IMR-90 (cell line): Measurements from ENCODE around the gene EDDM13. TPM values are rescaled to one million over a fixed set of nuclear protein-coding genes. Genes with fewer than 3 reads are reported as not detected.

ENCODE experiments used
- ATAC-seq: fragments of 200-7000 bp; cut with Tn5 transposase; 2 replicates; pipeline ENCODE4 v1.9.1; 2020; ENCODE audit warnings: low read depth, mild to moderate bottlenecking, moderate library complexity
- BruUV-seq: library from RNA; stranded (reverse); fragments of 400-500 nt; replicated peaks from 2 replicates; lab custom pipeline; 2021; lab: Mats Ljungman, UMichigan
- CTCF ChIA-PET: fragments of 300-600 bp; formaldehyde crosslinking; extraction: SDS; loops from one replicate; lab custom pipeline; 2021; ENCODE audit warnings: antibody characterized with exemption; lab: Yijun Ruan, JAX
- POLR2A ChIA-PET: fragments of 300-600 bp; sonication (Branson Sonifier 250); formaldehyde crosslinking; loops from one replicate; lab custom pipeline; 2022; ENCODE audit warnings: antibody characterized with exemption; ENCODE audit not compliant: unreplicated experiment; lab: Charles Lee
- DNase-seq: peaks from one replicate; pipeline ENCODE4 v3.0.0; 2013
- H2AFZ ChIP-seq: replicated peaks from 2 replicates; pipeline ENCODE3; 2013; ENCODE audit warnings: low read length, mild to moderate bottlenecking; ENCODE audit not compliant: poor library complexity
- H2AK5ac ChIP-seq: 2 replicates; pipeline ENCODE4 v1.6.1; 2013; ENCODE audit warnings: low read depth, low read length, inconsistent platforms
- H2AK9ac ChIP-seq: replicated peaks from 2 replicates; pipeline ENCODE3; 2013; ENCODE audit warnings: mild to moderate bottlenecking, low read depth, low read length, moderate library complexity; ENCODE audit not compliant: poor library complexity
- H2BK120ac ChIP-seq: 2 replicates; pipeline ENCODE4 v1.6.1; 2013; ENCODE audit warnings: low read depth, low read length, inconsistent platforms
- H2BK15ac ChIP-seq: 3 replicates; pipeline ENCODE4 v1.6.1; 2013; ENCODE audit warnings: low read depth, low read length, inconsistent platforms
- H2BK20ac ChIP-seq: 2 replicates; pipeline ENCODE4 v1.6.1; 2013; ENCODE audit warnings: low read depth, mild to moderate bottlenecking, inconsistent platforms, low read length, moderate library complexity
- H2BK5ac ChIP-seq: 2 replicates; pipeline ENCODE4 v1.6.1; 2013; ENCODE audit warnings: mild to moderate bottlenecking, low read depth, low read length, inconsistent platforms; ENCODE audit not compliant: poor library complexity, severe bottlenecking
- H3K14ac ChIP-seq: replicated peaks from 2 replicates; pipeline ENCODE4 v1.6.1; 2013; ENCODE audit warnings: low read depth, low read length, inconsistent platforms
- H3K18ac ChIP-seq: 2 replicates; pipeline ENCODE4 v1.6.1; 2013; ENCODE audit warnings: low read depth, low read length, control low read depth
- H3K23ac ChIP-seq: 2 replicates; pipeline ENCODE4 v1.6.1; 2013; ENCODE audit warnings: low read depth, low read length, inconsistent platforms
- H3K27ac ChIP-seq: 2 replicates; pipeline ENCODE4 v1.5.1; 2013; ENCODE audit warnings: mild to moderate bottlenecking, control low read depth, low read length; ENCODE audit not compliant: insufficient read depth
- H3K27me3 ChIP-seq: 2 replicates; pipeline ENCODE4 v1.6.1; 2013; ENCODE audit warnings: low read length; ENCODE audit not compliant: control insufficient read depth, insufficient read depth
- H3K36me3 ChIP-seq: 2 replicates; pipeline ENCODE4 v1.6.1; 2013; ENCODE audit warnings: low read length, mixed read lengths; ENCODE audit not compliant: control insufficient read depth, insufficient read depth
- H3K4ac ChIP-seq: 2 replicates; pipeline ENCODE4 v1.6.1; 2013; ENCODE audit warnings: low read depth, low read length, inconsistent platforms
- H3K4me1 ChIP-seq: 2 replicates; pipeline ENCODE4 v1.6.1; 2013; ENCODE audit warnings: low read length, mixed read lengths; ENCODE audit not compliant: control insufficient read depth, insufficient read depth
- H3K4me2 ChIP-seq: 2 replicates; pipeline ENCODE4 v1.6.1; 2013; ENCODE audit warnings: low read depth, mild to moderate bottlenecking, control low read depth, low read length, moderate library complexity
- H3K4me3 ChIP-seq: 2 replicates; pipeline ENCODE4 v1.5.1; 2013; ENCODE audit warnings: low read depth, mild to moderate bottlenecking, control low read depth, low read length, moderate library complexity; ENCODE audit not compliant: insufficient read depth
- H3K56ac ChIP-seq: 2 replicates; pipeline ENCODE4 v1.6.1; 2013; ENCODE audit warnings: low read length, inconsistent platforms; ENCODE audit not compliant: insufficient read depth; ENCODE audit errors: extremely low read depth
- H3K79me1 ChIP-seq, 2 experiments: 2 replicates each; pipeline ENCODE4 v1.6.1; 2013; ENCODE audit warnings: low read length in 2 of 2, inconsistent platforms in 1 of 2, low read depth in 1 of 2
- H3K9ac ChIP-seq: 2 replicates; pipeline ENCODE4 v1.6.1; 2013; ENCODE audit warnings: low read depth, low read length, control low read depth
- H3K9me1 ChIP-seq: 2 replicates; pipeline ENCODE4 v1.6.1; 2013; ENCODE audit warnings: low read length, inconsistent platforms; ENCODE audit not compliant: insufficient read depth
- H3K9me3 ChIP-seq: 2 replicates; pipeline ENCODE4 v1.6.1; 2013; ENCODE audit warnings: low read length; ENCODE audit not compliant: control insufficient read depth, insufficient read depth
- H4K20me1 ChIP-seq: 2 replicates; pipeline ENCODE4 v1.6.1; 2013; ENCODE audit warnings: low read length, inconsistent platforms; ENCODE audit not compliant: insufficient read depth
- H4K5ac ChIP-seq: 2 replicates; pipeline ENCODE4 v1.6.1; 2013; ENCODE audit warnings: mild to moderate bottlenecking, low read depth, low read length, control low read depth
- H4K8ac ChIP-seq, 2 experiments: 2 replicates each; pipeline ENCODE4 v1.6.1; 2013; ENCODE audit warnings: low read depth in 2 of 2, low read length in 2 of 2, control low read depth in 1 of 2, inconsistent platforms in 1 of 2
- H4K91ac ChIP-seq: 2 replicates; pipeline ENCODE4 v1.6.1; 2013; ENCODE audit warnings: low read depth, low read length, inconsistent platforms; ENCODE audit not compliant: insufficient read depth
- BHLHE40 ChIP-seq: fragments of 150-350 bp; IDR thresholded peaks from 2 replicates; pipeline ENCODE4 v1.6.1; 2016; ENCODE audit warnings: mild to moderate bottlenecking, low read depth, low read length
- FOS ChIP-seq: fragments of 150-350 bp; IDR thresholded peaks from 2 replicates; pipeline ENCODE4 v1.6.1; 2016; ENCODE audit warnings: low read depth, low read length
- MAFK ChIP-seq: IDR thresholded peaks from 2 replicates; pipeline ENCODE4 v1.6.1; 2012; ENCODE audit warnings: low read depth, low read length, improper control_type of control experiment
- RCOR1 ChIP-seq: IDR thresholded peaks from 2 replicates; pipeline ENCODE4 v1.6.1; 2012; ENCODE audit warnings: mild to moderate bottlenecking, low read length, improper control_type of control experiment; ENCODE audit not compliant: insufficient replicate concordance
- WGBS, 2 experiments: methylation state at CpG; one replicate each; pipeline versions ENCODE4 v1.1.5 to v1.1.7; 2013; ENCODE audit warnings: missing lambda C conversion rate in 2 of 2; ENCODE audit not compliant: insufficient read length in 1 of 2; ENCODE audit errors: extremely low coverage in 2 of 2; 5-methylcytosine and 5-hydroxymethylcytosine counted together
- dilution Hi-C: fragments of 300-500 bp; cut with HindIII; formaldehyde crosslinking; loops from one replicate; pipeline ENCODE4 v1.14.3; 2018; ENCODE audit warnings: low sequenced_read_pairs; ENCODE audit not compliant: unreplicated experiment
- in situ Hi-C: fragments of 300-500 bp; cut with MboI; formaldehyde crosslinking; loops from 3 replicates; pipeline ENCODE4 v1.14.3; 2019; ENCODE audit warnings: low sequenced_read_pairs, inconsistent platforms, mixed read lengths
- intact Hi-C: fragments of 100-400 bp; cut with micrococcal nuclease; formaldehyde crosslinking; loops from 2 replicates; pipeline ENCODE4 v1.10.0; 2022
- polyA plus RNA-seq, 3 experiments: library from polyadenylated mRNA; depleted of rRNA; stranded (reverse); fragments of >200 nt; gene quantifications; 2 replicates each; pipeline ENCODE4 v1.2.3, GENCODE V29; 2012; ENCODE audit warnings: low replicate concordance in 1 of 3
- total RNA-seq: library from RNA; depleted of rRNA; stranded (reverse); fragments of >200 nt; gene quantifications from 2 replicates; pipeline ENCODE4 v1.2.3, GENCODE V29; 2012

Gene EDDM13
- total and polyA plus RNA-seq, 2 of the 4 experiments (the other 2 are of a cell fraction): not detected

- CTCF ChIA-PET: interaction anchor here (3.3 kb wide), 1 partner anchor 13 kb away, joined by 13 read pairs; no protein-coding TSS in a partner anchor
- no peaks in the 10 kb centered on the region for H3K4me1 ChIP-seq
- no peaks in the 10 kb centered on the region for H3K79me1 ChIP-seq
- dilution Hi-C loops (no loop called here), in situ Hi-C loops (no loop called here), intact Hi-C loops (no loop called here)
- DNase-seq (no peak), ATAC-seq (no peak)
- no peak overlapping the region for H3K4me3 ChIP-seq
- H3K4me2 ChIP-seq: no peak overlapping the region
- no peak overlapping the region for H4K91ac ChIP-seq
- no peak overlapping the region for H2BK120ac ChIP-seq
- no peak overlapping the region for H4K8ac ChIP-seq
- H2BK5ac ChIP-seq: no peak overlapping the region
- H3K27ac ChIP-seq: no peak overlapping the region
- no peaks in the 10 kb centered on the region for H3K9me1 ChIP-seq
- H4K5ac ChIP-seq: no peak overlapping the region
- no TSS peak for BruUV-seq
- no peak overlapping the region for H3K14ac ChIP-seq
- H3K9me3 ChIP-seq: no peaks in the 10 kb centered on the region
- H3K36me3 ChIP-seq: no peaks in the 10 kb centered on the region
- H3K9ac ChIP-seq: no peak overlapping the region
- H2AK9ac ChIP-seq: no peak overlapping the region
- H4K20me1 ChIP-seq: no peaks in the 10 kb centered on the region
- H3K56ac ChIP-seq: no peak overlapping the region
- no peak overlapping the region for H3K18ac ChIP-seq
- TF ChIP-seq RCOR1: no peak
- TF ChIP-seq MAFK: no peak
- TF ChIP-seq BHLHE40: no peak
- no peak for TF ChIP-seq FOS
- H2AK5ac ChIP-seq: no peak overlapping the region
- H3K4ac ChIP-seq: no peak overlapping the region
- no peaks in the 10 kb centered on the region for H3K27me3 ChIP-seq
- H2BK20ac ChIP-seq: no peak overlapping the region
- POLR2A ChIA-PET: no interaction called here
- H2BK15ac ChIP-seq: no peak overlapping the region
- 40% methylated on average over 1 of the region's 3 CpGs; no CpG with 5 or more reads in 1 of the 2 experiments for WGBS, 2 experiments
- no peak overlapping the region for H3K23ac ChIP-seq
- no peak overlapping the region for H2AFZ ChIP-seq
These were observed 6.5 kb upstream of the EDDM13 start for GRCh38 chr19:56266051-56266450.
